ENCODE data around the gene BRD2. TPM values are rescaled to one million over a fixed set of nuclear protein-coding genes. Genes with fewer than 3 reads are reported as not detected.

BRD2 gene
- total RNA-seq, 4 donors from 2014 or later = 130 to 150 (median 136) TPM

DNA sequence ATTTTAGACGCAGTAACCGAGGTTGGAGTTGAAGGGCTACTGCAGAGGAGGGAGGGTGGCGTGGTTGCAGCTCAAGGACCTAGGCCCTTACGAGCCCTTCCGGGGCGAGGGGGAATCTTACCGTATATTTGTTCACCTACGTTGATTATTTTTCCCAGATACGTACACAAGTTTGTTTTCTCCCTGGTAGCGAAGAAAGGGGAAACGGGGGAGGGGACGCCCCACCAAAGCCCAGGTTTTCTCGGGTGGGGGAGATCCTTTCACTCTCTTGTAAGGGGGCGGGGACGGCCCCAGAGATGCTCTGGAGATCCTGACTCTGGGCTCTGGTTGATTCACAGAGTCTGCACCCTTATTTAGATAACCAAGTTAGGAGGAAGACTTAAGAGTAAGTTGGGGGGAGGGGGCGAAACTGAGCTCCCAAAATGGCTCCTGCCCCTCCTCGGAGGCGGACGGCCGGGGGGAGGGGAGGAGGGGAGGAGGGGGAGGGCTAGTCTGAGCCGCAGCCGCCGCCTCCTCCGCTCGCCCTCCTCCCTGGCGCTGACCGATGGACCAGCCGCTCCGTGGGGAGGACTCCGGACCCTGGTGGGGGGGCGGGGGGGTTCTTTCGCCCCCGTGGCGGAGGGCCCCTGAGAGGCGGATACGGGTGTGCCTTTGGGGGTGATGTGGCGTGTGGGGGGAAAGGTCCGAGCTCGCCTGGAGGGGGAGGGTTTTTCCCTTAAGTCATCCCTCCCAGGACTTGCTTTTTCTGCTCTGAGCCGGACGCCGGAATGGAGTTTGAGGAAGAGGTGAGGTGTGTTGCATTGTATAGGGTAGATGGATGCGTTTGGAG is 2.2 kb downstream of the BRD2 start:
- peak; percentile 77 to 83 for DNase-seq (ENCODE audit: low spot score in 2 of 2)
- peaks cover 3 to 36% (median 32%) of the 10 kb centered on the region in 4 donors for H3K4me1 ChIP-seq
- TF ChIP-seq POLR2A (IDR thresholded peaks at IDR 0.05) (no peak), EP300 (IDR thresholded peaks at IDR 0.05) (no peak)
- TF ChIP-seq, protein P1, sequence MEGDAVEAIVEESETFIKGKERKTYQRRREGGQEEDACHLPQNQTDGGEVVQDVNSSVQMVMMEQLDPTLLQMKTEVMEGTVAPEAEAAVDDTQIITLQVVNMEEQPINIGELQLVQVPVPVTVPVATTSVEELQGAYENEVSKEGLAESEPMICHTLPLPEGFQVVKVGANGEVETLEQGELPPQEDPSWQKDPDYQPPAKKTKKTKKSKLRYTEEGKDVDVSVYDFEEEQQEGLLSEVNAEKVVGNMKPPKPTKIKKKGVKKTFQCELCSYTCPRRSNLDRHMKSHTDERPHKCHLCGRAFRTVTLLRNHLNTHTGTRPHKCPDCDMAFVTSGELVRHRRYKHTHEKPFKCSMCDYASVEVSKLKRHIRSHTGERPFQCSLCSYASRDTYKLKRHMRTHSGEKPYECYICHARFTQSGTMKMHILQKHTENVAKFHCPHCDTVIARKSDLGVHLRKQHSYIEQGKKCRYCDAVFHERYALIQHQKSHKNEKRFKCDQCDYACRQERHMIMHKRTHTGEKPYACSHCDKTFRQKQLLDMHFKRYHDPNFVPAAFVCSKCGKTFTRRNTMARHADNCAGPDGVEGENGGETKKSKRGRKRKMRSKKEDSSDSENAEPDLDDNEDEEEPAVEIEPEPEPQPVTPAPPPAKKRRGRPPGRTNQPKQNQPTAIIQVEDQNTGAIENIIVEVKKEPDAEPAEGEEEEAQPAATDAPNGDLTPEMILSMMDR (IDR thresholded peaks at IDR 0.05) = no peak

DNA sequence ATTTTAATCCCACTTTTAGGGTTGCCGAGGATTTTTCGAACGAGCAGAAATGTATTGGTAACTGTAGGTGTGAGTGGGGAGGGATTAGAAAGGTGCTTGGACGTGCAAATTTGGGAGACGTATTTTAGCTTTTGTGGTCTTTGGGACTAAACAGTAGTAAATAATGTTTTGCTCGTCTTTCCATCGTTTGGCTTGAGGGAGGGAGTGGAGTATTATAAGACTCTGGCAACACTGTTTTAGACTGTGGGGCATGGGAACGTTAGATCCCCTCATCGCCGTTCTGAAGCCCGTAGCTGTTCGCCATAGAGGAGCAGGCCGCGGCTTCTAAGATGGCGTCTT is 2.8 kb downstream of the BRD2 start:
- H3K4me3 ChIP-seq = peak overlapping the region; percentile 61 to 93 (median 72)
- WGBS, 2 donors = 0 to 1% methylated on average over 15 of the region's 15 CpGs
- no peaks in the 10 kb centered on the region for H3K9me3 ChIP-seq
- peaks cover 3 to 36% (median 31%) of the 10 kb centered on the region in 4 donors for H3K4me1 ChIP-seq
- peak overlapping the region; percentile 99 to 100 (median 100) for H3K27ac ChIP-seq
- no peak for DNase-seq (ENCODE audit: low spot score in 2 of 2)
- no peak for TF ChIP-seq POLR2A (IDR thresholded peaks at IDR 0.05)
- TF ChIP-seq, protein P1 (IDR thresholded peaks at IDR 0.05) = no peak
- TF ChIP-seq EP300 (IDR thresholded peaks at IDR 0.05) = no peak
- no peaks in the 10 kb centered on the region for H3K27me3 ChIP-seq
- H3K36me3 ChIP-seq = peaks cover 0 to 28% (median 15%) of the 10 kb centered on the region in 3 donors

More for the DNA sequence above, 2.2 kb downstream of the BRD2 start:
- H3K27me3 ChIP-seq = no peaks in the 10 kb centered on the region
- WGBS, 2 donors = 1% methylated on average over 26 to 33 of the region's 43 CpGs
- H3K4me3 ChIP-seq = peak overlapping the region; percentile 61 to 93 (median 72)
- peak overlapping the region; percentile 99 to 100 (median 100) for H3K27ac ChIP-seq
- no peaks in the 10 kb centered on the region for H3K9me3 ChIP-seq
- H3K36me3 ChIP-seq = peaks cover 0 to 22% (median 10%) of the 10 kb centered on the region in 3 donors

DNA sequence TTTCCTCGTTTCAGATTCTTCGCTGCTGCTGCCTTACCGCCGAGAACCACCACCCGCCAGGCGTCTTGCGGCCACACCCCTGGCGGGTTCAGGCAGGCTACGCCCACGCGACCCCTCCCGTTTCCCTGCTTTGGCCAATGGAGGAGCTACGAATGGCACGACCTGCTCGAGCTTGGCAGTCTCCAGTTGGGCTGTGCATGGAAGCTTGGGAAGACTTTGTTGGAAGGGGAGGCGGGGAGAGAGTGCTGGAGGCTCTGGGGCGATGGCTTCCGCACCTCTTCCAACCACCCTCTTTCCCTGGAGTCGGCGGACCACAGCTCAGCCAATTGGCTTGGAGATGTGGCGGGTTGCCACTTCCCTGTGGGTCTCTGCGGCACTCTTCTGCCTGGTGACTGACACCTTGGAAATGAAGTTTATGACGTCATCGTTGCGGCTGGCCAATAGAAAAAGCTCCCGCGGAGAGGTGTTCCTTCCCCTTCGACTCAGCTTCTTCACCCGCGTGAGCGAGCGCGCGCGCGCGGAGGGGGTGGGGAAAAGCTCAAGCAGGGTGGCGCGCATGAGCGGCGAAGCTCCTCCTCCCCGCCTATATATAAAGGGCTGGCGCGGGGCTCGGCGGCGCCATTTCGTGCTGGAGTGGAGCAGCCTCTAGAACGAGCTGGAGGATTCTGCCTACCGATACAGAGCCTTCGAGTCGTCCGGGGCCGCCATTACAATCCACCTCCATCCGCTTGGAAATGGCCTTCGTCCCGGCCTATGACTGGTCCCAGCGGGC is 3.4 kb downstream of the BRD2 start:
- Histone ChIP-seq H3K27ac (peak overlapping the region; percentile 99 to 100 (median 100)), H3K27me3 (no peaks in the 10 kb centered on the region), H3K36me3 (peaks cover 4 to 33% (median 21%) of the 10 kb centered on the region in 3 donors), H3K4me3 (peak overlapping the region; percentile 61 to 93 (median 72)), H3K9me3 (no peaks in the 10 kb centered on the region), H3K4me1 (peaks cover 3 to 36% (median 31%) of the 10 kb centered on the region in 4 donors)
- TF ChIP-seq POLR2A (IDR thresholded peaks at IDR 0.05) = peak; percentile 96 to 99
- TF ChIP-seq, protein P1 (IDR thresholded peaks at IDR 0.05) = peak in 2 of 5 experiments; percentile 15 to 44
- peak; percentile 59 to 99 for TF ChIP-seq EP300 (IDR thresholded peaks at IDR 0.05)
- WGBS, 2 donors = 1% methylated on average over 51 to 58 of the region's 58 CpGs
- DNase-seq (ENCODE audit: low spot score in 2 of 2) = peak; percentile 99

DNA sequence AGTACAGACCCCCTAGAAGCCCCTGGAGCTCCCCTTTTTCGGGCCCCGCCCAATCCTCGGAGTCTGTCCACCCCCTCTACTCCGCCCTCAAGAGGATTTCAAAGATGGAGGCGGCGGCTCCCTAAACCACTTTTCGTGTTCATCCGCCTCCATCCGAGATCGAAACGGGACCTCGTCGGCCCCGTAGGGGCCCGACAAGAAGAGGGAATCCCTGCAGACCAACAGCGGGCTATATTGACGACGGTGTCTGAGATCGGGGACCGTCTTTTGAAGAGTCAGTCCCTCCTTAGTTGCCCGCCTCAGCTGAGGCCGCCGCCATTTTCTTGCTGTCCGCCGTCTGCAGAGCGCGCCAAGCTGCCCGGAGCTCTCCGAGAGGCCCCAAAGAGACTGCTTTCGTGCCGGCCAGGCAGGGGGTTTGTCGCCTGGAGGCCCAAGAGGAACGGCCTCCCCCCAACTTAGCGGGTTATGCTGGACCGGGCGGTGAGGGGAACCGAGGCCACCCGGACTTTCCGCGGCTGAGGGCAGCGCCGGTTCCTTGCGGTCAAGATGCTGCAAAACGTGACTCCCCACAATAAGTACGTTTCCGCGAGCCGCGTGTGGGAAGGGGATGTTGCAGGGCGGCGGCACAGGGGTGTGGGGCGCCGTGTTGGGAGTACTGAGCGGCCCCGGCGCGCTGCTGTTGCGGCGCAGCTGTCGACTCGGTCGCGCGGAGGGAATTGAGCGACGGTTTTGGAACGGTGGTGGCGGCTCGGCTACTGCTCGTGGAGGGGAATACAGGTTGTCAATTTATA is 4.2 kb downstream of the BRD2 start:
- peaks cover 4 to 41% (median 28%) of the 10 kb centered on the region in 3 donors for H3K36me3 ChIP-seq
- H3K4me3 ChIP-seq = peak overlapping the region; percentile 48 to 75 (median 64)
- WGBS, 2 donors = 0% methylated on average over 30 to 69 of the region's 70 CpGs
- H3K27ac ChIP-seq = peak overlapping the region; percentile 62 to 100 (median 90)
- no peaks in the 10 kb centered on the region for H3K27me3 ChIP-seq
- no peak for DNase-seq (ENCODE audit: low spot score in 2 of 2)
- no peaks in the 10 kb centered on the region for H3K9me3 ChIP-seq
- H3K4me1 ChIP-seq = peaks cover 6 to 36% (median 29%) of the 10 kb centered on the region in 4 donors
- TF ChIP-seq, protein P1 (IDR thresholded peaks at IDR 0.05) = no peak
- TF ChIP-seq POLR2A (IDR thresholded peaks at IDR 0.05) = no peak
- no peak for TF ChIP-seq EP300 (IDR thresholded peaks at IDR 0.05)
